Activated B cell treated with CpG ODN at 0.5 μM for 24 hours (primary cell): ENCODE results near the gene MUSTN1. TPM values are rescaled to one million over a fixed set of nuclear protein-coding genes. Genes with fewer than 3 reads are reported as not detected.

Source experiments
- ATAC-seq: fragments of 200-7000 bp; cut with Tn5 transposase; one replicate; pipeline ENCODE4 v1.10.0; 2021; ENCODE audit warnings: low read depth, mild to moderate bottlenecking, moderate library complexity
- CTCF ChIA-PET: fragments of 350-600 bp; sonication (Branson Sonifier 250); formaldehyde crosslinking; loops from one replicate; lab custom pipeline; 2021; ENCODE audit warnings: antibody characterized with exemption; lab: Charles Lee
- POLR2A ChIA-PET: fragments of 350-600 bp; sonication (Branson Sonifier 250); formaldehyde crosslinking; loops from one replicate; lab custom pipeline; 2021; ENCODE audit warnings: antibody characterized with exemption; lab: Charles Lee
- DNase-seq: peaks from one replicate; pipeline ENCODE4 v3.0.0; 2022
- H3K27ac Mint-ChIP-seq: one replicate; pipeline ENCODE4 v1.8.0; 2020; ENCODE audit warnings: mixed read lengths
- H3K27me3 Mint-ChIP-seq: one replicate; pipeline ENCODE4 v1.8.0; 2021; ENCODE audit warnings: mixed read lengths
- H3K36me3 Mint-ChIP-seq: one replicate; pipeline ENCODE4 v1.8.0; 2021; ENCODE audit warnings: low read depth, mixed read lengths
- H3K4me1 Mint-ChIP-seq: one replicate; pipeline ENCODE4 v1.8.0; 2021; ENCODE audit warnings: mixed read lengths
- H3K4me3 Mint-ChIP-seq: one replicate; pipeline ENCODE4 v1.8.0; 2020; ENCODE audit warnings: mild to moderate bottlenecking, mixed read lengths
- H3K9me3 Mint-ChIP-seq: one replicate; pipeline ENCODE4 v1.8.0; 2020; ENCODE audit warnings: mixed read lengths
- intact Hi-C: fragments of 100-400 bp; cut with micrococcal nuclease; formaldehyde crosslinking; loops from one replicate; pipeline ENCODE4 v1.15.1; 2024
- total RNA-seq: library from RNA; stranded (reverse); gene quantifications from 2 replicates; pipeline ENCODE4 v1.2.3, GENCODE V29; 2022
- TF ChIP-seq, protein P1 (sequence below): fragments of 200-600 bp; IDR thresholded peaks from one replicate; pipeline ENCODE4 v1.8.0; 2022; ENCODE audit warnings: antibody characterized with exemption, mild to moderate bottlenecking

MUSTN1 gene
- total RNA-seq, 1 donor from 2014 or later = 1.6 TPM

DNA sequence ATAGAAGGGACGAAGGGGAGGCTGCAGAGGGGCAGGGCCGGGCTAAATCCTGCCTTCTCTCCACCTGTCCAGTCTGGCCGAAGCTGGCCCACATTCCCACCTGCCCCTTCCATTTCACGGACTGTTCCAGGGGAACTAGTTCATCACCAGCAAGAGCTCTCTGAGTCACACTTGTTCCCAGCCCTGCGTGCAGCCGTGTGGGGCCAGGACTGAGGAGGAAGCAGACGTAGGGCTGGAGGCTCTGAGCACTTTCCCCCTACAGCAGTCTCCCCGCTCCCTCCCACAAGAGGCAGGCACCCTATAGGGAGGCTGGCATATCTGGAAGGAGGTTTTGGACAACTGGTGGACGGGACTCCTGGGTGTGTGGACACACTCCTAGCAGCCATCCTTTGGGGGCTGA lies 7.4 kb downstream of the MUSTN1 start:
- H3K4me1 Mint-ChIP-seq = no peaks in the 10 kb centered on the region
- ChIA-PET CTCF (no interaction called here), POLR2A (no interaction called here)
- H3K36me3 Mint-ChIP-seq = no peaks in the 10 kb centered on the region
- DNase-seq (no peak), ATAC-seq (no peak)
- intact Hi-C loops = no loop called here
- H3K27ac Mint-ChIP-seq = no peak overlapping the region
- TF ChIP-seq, protein P1, sequence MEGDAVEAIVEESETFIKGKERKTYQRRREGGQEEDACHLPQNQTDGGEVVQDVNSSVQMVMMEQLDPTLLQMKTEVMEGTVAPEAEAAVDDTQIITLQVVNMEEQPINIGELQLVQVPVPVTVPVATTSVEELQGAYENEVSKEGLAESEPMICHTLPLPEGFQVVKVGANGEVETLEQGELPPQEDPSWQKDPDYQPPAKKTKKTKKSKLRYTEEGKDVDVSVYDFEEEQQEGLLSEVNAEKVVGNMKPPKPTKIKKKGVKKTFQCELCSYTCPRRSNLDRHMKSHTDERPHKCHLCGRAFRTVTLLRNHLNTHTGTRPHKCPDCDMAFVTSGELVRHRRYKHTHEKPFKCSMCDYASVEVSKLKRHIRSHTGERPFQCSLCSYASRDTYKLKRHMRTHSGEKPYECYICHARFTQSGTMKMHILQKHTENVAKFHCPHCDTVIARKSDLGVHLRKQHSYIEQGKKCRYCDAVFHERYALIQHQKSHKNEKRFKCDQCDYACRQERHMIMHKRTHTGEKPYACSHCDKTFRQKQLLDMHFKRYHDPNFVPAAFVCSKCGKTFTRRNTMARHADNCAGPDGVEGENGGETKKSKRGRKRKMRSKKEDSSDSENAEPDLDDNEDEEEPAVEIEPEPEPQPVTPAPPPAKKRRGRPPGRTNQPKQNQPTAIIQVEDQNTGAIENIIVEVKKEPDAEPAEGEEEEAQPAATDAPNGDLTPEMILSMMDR = no peak
- H3K9me3 Mint-ChIP-seq = no peaks in the 10 kb centered on the region
- no peaks in the 10 kb centered on the region for H3K27me3 Mint-ChIP-seq
- H3K4me3 Mint-ChIP-seq = no peak overlapping the region

DNA sequence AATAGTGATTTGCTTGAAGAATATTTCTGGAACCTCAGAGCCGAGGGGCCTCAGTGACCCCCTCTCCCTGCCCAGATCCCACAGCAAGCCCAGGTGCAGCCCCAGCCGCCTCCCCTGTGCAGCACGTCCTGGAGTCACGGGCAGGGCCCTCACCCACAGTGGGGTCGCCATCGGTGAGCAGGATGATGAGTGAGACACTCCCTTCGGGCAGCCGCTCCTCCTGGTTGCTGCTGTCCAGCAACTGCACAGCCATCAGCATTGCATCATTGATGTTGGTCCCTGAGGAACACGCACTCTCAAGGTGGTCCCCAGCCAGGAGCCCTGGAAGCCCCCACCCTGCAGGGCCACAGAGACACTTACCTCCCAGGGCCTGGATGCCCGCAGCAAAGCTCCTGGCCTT lies 10.8 kb downstream of the MUSTN1 start:
- Mint-ChIP-seq H3K4me1 (no peaks in the 10 kb centered on the region), H3K9me3 (no peaks in the 10 kb centered on the region), H3K36me3 (no peaks in the 10 kb centered on the region), H3K27me3 (no peaks in the 10 kb centered on the region), H3K27ac (no peak overlapping the region), H3K4me3 (no peak overlapping the region)
- intact Hi-C loops = no loop called here
- TF ChIP-seq, protein P1 = no peak
- no peak for ATAC-seq
- ChIA-PET POLR2A (no interaction called here), CTCF (no interaction called here)
- no peak for DNase-seq

DNA sequence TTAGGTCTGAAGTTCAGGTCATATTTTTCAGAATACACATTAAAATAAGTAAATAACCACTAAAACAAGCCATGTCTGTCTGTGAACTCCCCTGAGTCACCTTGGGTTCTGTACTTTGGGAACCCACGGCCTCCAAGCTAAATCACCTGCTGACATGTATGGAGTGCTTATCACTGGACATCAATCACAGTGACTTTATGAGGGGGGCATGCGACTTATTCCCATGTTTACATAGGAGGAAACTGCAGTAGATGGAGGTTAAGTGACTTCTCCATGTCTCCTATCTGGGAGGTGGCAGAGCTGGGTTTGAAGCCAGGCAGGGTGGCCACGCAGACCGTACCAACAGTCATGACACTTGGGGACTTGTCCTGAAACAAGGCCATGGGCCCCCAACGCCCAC lies 12.5 kb downstream of the MUSTN1 start:
- DNase-seq (no peak), ATAC-seq (no peak)
- H3K27ac Mint-ChIP-seq = no peak overlapping the region
- POLR2A ChIA-PET = no interaction called here
- TF ChIP-seq, protein P1 = no peak
- no peaks in the 10 kb centered on the region for H3K4me1 Mint-ChIP-seq
- H3K36me3 Mint-ChIP-seq = no peaks in the 10 kb centered on the region
- CTCF ChIA-PET = no interaction called here
- no peaks in the 10 kb centered on the region for H3K9me3 Mint-ChIP-seq
- intact Hi-C loops = no loop called here
- no peak overlapping the region for H3K4me3 Mint-ChIP-seq
- H3K27me3 Mint-ChIP-seq = no peaks in the 10 kb centered on the region

DNA sequence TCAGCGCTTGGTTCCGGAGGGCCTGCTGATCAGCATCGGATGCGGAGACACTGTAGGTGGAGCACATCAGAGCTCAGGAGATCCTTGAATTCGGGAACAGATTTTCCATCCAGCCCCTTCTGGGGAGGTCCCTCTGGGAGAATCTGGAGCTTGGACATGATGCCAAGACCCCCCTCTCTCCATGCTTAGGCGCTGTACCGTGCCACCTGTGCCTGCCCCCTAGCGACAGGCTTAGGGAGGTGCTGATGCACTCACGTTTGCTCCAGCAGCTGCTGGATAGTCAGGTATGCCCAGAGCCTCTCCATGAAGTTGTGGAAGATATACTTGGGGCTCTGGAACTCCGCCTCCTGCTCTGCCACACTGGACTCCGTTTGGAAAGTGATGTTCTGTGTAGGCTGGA lies 14.1 kb downstream of the MUSTN1 start:
- intact Hi-C loops = loop anchor here (1.0 kb wide), 1 partner anchor 78 kb away; no protein-coding TSS in a partner anchor
- H3K27ac Mint-ChIP-seq = no peak overlapping the region
- CTCF ChIA-PET = interaction anchor here (1.2 to 1.3 kb wide), 2 partner anchors 79 to 110 kb away, joined by 4 to 6 read pairs; no protein-coding TSS in a partner anchor
- DNase-seq (no peak), ATAC-seq (no peak)
- H3K9me3 Mint-ChIP-seq = no peaks in the 10 kb centered on the region
- H3K4me3 Mint-ChIP-seq = no peak overlapping the region
- POLR2A ChIA-PET = interaction anchor here (0.6 kb wide), 1 partner anchor 114 kb away, joined by 4 read pairs; no protein-coding TSS in a partner anchor
- no peaks in the 10 kb centered on the region for H3K36me3 Mint-ChIP-seq
- no peaks in the 10 kb centered on the region for H3K4me1 Mint-ChIP-seq
- TF ChIP-seq, protein P1 = no peak
- H3K27me3 Mint-ChIP-seq = no peaks in the 10 kb centered on the region

DNA sequence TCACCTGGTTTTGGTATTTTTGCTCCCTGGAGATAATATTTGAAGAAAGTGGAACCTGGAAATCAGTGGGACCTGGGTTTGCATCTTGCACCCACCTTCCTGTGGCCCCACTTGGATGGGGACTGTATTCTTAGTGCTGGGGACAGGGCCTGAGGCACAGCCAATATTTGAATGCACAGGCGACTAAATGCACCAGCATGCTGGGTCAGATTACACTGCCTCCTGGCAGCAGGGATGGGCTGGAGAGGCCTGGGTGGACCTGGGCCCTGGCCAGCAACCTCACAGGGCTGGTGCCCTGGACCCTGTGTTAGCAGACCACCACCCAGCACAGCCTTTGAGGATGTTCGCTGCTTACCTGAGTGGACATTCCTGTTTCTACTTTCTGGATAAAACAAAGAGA lies 14.9 kb downstream of the MUSTN1 start:
- H3K36me3 Mint-ChIP-seq = no peaks in the 10 kb centered on the region
- ChIA-PET POLR2A (no interaction called here), CTCF (no interaction called here)
- no peak overlapping the region for H3K4me3 Mint-ChIP-seq
- H3K27me3 Mint-ChIP-seq = no peaks in the 10 kb centered on the region
- H3K4me1 Mint-ChIP-seq = no peaks in the 10 kb centered on the region
- TF ChIP-seq, protein P1 = no peak
- H3K9me3 Mint-ChIP-seq = no peaks in the 10 kb centered on the region
- intact Hi-C loops = loop anchor here (5.0 kb wide), 1 partner anchor 48 kb away; the partner anchor contains the start of gene NEK4
- DNase-seq (no peak), ATAC-seq (no peak)
- H3K27ac Mint-ChIP-seq = no peak overlapping the region
